HG03432 (cell line): ENCODE data around the gene VAMP1.
A peak's percentile ranks its signal among the peaks of the same experiment; 100 is the strongest.
"Not testable (repeated sequence)": the region's sequence is repeated elsewhere in the genome, so short reads cannot be mapped to it uniquely, and the experiment has no call there.

Experiments
- ATAC-seq: cut with Tn5 transposase; IDR thresholded peaks from one replicate; pipeline ENCODE4 v1.9.1; 2021; ENCODE audit warnings: mild to moderate bottlenecking, moderate library complexity; ENCODE audit not compliant: unreplicated experiment

The VAMP1 gene, protein sequence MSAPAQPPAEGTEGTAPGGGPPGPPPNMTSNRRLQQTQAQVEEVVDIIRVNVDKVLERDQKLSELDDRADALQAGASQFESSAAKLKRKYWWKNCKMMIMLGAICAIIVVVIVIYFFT

DNA sequence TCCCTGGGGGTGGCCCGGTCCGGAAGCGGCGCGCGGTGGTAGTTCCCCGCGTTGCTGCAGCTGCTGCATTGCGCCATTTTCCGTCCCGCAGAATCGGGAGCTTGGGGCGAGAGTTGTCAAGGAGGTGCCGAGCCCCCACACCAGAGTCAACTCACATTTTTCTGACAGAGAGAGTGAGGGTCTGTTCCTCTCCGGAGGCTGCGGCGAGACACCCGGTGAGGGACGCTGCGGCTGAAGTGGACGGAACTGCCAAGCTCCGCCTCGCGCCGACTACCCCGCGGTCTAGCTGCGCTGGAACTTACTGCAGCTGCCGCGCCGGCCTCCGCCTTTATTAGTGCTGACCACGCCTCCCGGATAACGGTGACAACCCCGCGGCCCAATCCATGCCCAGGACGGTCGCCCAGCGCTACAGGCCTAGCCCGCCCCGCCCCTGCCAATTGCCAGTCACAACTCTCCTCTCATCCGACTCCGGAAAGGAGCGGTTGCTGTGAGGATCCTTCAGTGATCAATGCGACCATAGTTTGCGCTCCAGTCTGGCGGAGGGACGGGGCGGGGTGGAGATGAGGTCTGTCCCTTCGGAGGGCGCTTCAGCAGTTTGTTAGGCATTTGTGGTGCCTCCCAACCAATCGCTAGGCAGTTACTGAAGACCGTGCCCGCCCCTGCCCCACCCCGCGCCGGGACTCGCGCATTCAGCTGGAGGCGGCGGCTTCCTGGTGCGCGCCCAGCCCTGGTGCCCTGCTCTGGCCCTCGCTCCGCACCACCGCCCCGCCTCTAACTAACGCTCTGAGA, at the start of gene VAMP1:
VAMP1 (minus strand) TSS at position 303 of the 789 bp plus-strand sequence; CDS start at position 157, 146 bp downstream.
- peak; percentile 89 for ATAC-seq

DNA sequence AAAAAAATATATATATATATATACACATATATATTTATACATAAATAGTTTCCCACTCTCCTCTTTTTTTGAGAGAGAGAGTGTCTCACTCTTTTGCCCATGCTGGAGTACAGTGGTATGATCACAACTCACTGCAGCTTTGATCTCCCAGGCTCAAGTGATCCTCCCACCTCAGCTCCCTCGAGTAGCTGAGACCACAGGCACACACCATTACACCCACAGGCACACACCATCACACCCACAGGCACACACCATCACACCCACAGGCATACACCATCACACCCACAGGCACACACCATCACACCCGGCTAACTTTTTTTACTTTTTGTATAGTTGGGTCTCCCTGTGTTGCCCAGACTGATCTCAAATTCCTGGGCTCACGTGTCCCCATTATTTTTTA, 49.7 kb upstream of the VAMP1 start:
- ATAC-seq: no peak

DNA sequence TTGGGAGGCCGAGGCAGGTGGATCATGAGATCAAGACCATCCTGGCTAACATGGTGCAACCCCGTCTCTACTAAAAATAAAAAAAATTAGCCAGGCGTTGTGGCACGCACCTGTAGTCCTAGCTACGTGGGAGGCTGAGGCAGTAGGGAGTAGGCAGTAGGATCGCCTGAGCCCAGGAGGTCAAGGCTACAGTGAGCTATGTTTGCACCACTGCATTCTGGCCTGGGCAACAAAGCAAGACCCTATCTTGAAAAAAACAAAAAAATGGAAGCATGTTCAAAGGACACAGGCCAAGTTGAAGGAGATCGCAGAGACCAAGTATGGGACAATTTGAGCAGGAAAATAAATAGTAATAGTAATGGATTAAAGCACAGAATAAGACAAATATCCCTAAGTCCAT, 37.6 kb upstream of the VAMP1 start:
- no peak for ATAC-seq

DNA sequence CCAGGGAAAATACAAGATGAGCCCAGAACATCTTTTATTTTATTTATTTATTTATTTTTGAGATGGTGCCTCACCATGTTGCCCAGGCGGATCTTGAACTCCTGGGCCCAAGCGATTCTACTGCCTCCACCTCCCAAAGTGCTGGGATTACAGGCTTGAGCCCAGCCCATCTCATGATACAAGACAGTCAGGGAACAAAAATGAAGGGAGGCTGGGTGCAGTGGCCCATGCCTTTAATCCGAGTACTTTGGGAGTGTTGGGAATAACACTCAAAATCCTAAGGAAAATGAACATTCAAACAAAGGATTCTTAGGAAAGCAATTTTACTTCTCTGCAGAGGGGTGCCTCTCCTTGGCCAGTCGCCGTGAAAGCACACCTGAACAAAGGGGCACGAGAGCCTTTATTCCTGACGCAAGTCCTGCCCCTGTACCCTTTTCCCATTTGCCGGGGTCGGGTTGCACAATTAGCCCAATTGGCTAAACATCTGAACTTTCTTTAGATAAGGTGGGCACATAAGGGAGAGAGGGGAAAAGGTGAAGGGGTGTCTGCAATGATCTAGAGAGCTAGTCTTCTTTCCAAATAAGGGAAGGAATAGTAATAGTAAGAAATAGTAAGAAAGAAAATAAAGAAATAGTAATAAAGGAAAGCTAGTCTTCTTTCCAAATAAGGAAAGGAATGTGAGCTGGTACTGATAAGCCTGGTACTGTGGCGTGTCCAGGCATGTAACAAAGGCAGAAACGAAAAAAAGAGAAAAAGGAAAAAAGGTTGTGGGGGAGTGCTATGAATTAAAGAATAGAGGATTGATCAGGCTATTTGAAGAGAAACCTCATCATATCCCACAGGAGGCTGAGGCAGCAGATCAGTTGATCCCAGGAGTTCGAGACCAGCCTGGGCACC, 36.9 kb upstream of the VAMP1 start:
- ATAC-seq: no peak

DNA sequence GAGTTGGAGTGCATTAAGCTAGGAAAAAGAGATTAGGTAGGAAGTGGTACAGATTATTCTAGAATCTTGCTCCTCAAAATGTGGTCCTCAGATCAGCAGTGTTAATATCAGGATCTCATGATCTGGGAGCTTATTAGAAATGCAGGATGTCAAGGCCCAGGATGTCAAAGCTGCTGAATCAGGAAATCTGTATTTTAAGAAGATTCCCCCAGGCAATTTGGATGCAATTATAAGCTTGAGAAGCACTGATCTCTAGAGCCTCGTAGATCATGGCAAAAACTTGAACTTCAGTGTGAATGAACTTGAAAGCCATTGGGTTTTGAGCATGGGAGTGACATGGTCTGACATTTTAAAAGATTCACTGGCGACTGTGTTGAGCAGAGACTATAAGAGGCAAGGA, 30.0 kb upstream of the VAMP1 start:
- no peak for ATAC-seq

DNA sequence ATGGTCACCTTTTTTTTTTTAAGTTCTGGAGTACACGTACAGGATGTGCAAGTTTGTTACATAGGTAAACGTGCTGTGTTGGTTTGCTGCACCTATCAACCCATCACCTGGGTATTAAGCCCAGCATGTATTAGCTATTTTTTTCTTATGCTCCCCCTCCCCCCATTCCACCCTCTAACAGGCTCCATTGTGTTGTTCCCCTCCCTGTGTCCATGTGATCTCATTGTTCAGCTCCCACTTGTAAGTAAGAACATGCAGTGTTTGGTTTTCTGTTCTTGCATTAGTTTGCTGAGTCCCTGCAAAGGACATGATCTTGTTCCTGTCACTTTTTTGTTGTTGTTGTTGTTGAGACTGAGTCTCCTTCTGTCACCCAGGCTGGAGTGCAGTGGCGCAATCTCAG, 26.8 kb upstream of the VAMP1 start:
- ATAC-seq: not testable (repeated sequence)

DNA sequence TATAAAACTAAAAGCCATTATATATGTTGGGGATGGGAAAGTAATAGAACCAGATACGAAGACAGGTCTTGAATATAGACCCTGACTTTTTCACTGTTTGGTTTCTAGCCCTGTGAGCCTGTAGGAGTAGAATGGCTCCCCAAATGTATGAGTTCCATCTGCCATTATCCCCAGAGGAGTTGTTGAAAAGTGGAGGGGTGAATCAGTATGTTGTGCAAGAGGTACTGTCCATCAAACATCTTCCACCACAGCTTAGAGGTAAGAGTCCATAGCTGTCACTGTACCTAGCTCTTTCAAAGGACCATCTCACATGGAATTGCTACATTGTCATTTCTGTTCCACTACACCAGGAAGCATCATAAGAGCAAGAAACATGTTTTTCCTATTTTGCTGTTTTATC, 24.5 kb upstream of the VAMP1 start:
- no peak for ATAC-seq

DNA sequence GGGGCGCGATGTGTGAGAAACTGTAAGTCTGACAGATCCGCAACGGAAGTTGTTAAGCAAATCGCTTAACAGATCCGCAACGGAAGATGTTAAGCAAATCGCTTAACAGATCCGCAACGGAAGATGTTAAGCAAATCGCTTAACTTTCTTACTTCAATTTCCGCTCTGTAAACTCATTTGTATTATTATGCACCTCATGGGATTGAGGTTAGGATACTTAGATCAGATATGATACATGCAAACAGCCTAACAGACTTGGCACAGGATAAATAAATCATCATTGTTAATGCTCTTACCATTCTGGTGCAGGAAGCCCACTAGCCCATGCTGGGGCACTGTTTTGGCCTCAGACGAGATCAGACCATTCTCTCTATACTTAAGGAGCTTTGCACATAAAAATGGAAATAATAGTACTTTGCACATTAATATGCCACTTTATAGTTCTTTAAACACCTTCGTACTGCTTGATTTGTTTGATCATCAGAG, 23.8 kb upstream of the VAMP1 start:
- no peak for ATAC-seq

DNA sequence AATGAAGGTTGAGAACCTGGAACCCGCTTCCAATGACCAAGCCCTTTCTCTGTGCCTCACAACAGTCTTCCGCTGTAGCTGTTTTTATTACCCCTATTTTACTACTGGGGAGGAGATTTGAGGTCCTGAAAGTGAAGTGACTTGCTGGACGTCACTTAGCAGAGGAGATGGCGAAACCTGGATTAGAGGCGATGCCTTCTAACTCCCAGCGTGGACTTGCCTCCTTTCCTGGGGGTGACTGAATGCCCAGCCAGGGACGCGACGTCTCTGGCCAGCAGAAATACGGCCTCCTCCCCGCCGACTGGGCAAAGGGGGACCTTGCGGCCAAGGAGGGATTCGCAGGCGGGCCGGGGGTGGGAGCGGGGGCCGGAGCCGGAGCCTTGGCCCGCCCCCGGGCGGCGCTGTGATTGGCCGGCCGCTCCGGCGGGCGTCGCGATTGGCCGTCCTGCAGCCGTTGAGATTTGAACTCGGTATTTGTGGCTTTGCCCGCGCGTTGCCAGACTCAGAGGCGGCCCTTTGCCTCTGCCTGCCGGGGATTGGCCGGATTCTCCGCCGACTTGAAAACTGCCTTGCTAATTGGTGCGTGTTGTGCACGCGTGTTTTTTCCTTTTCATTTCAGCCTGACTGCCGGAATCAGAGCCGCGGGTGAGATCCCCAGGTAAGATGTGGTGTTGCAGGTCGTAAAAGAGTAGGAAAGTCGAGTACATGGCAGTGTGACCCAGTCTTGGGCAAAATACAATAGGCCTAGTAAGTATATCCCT, 23.2 kb upstream of the VAMP1 start, which contains the start of gene NCAPD2:
NCAPD2 (plus strand) TSS at position 606 of the 761 bp plus-strand sequence. CDS start 997 bp downstream, outside the sequence.
- peak; percentile 86 for ATAC-seq

DNA sequence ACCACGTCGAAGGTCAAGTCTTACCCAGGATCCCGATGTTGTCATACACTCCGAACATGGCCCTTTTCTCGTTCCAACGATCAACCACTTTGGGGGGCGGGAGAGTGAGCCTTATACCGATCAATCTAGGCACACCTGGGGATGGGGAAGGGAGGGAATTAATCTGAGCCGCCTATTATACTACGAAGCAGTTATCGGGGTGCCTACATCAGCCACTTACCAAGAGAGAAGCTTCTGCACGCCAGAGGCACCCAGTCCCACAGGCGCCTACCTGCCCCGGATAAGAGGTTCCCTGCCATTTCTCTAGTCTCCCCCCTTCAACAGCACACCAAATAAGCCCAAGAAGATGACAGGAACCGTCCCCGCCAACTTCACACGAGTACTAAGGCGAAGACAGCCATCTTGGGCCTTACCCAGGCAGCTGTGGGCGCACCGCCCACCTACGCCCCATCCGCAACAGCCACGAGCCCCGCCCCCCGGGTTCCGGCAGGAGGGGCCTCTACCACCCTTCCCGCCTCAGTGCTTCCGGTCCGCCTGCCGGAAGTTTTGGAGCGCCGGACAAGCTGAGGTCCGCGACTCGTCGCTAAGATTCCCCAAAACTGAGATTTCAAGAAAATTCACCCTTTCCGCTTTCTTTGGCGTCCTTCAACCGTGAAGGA, 22.5 kb upstream of the VAMP1 start, which contains the start of gene MRPL51:
MRPL51 (minus strand) TSS at position 425 of the 659 bp plus-strand sequence; CDS start at position 299, 126 bp downstream.
- ATAC-seq: peak; percentile 81

DNA sequence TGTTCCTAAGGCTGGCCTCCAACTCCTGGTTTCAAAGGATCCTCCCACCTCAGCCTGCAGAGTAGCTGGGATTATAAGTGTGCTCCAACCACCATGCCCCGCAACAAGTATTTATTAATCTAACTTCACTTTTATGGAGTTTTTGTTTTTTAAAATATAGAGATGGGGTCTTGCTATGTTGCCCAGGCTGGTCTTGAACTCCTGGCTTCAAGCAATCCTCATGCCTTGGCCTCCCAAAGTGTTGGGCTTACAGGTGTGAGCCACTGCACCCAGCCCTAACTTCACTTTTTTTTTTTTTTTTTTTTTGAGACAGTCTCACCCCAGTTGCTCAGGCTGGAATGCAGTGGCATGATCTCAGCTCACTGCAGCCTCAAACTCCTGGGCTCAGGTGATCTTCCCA, 20.2 kb upstream of the VAMP1 start:
- ATAC-seq: not testable (repeated sequence)

DNA sequence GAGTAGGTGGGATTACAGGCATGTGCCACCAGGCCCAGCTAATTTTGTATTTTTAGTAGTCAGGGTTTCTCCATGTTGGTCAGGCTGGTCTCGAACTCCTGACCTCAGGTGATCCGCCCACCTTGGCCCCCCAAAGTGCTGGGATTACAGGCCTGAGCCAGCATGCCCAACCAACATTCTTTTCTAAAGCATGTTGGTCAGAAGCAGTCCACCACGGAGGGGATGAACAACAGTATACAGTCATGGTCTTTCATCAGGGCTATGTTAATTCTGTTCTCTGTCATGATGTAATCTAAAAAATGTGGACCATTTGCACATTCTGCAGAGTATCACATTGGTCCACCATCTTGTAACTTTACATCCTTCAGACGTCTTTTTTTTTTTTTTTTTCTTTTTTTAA, 19.0 kb upstream of the VAMP1 start:
- ATAC-seq: no peak

DNA sequence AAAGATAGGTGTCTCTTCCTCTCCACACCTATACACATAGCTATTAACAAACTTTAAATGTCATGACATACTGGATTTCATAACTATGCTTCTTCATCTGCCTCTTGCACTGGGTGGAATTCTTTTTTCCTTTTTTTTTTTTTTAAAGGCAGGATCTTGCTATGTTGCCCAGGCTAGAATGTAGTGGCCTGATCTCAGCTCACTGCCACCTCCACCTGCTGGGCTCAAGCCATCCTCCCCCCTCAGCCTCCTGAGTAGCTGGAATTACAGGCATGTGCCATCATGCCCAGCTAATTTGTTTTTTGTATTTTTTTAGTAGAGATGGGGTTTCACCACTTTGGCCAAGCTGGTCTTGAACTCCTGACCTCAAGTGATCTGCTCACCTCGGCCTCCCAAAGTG, 17.8 kb upstream of the VAMP1 start:
- ATAC-seq: no peak

DNA sequence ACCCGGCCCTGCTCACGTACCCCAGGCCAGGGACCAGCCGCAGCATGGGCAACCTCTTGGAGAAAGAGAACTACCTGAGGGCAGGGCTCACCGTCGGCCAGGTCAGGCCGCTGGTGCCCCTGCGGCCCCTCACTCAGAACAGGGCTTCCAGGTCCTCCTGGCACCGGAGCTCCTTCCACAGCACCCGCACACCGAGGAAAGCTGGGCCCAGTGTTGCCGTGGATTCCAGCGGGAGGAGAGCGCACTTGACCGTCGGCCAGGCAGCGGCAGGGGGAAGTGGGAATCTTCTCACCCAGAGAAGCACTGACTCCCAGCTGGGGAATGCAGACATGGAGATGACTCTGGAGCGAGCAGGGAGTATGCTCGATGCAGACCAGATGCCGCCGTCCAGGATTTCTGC, 7.9 kb upstream of the VAMP1 start:
- ATAC-seq: no peak

DNA sequence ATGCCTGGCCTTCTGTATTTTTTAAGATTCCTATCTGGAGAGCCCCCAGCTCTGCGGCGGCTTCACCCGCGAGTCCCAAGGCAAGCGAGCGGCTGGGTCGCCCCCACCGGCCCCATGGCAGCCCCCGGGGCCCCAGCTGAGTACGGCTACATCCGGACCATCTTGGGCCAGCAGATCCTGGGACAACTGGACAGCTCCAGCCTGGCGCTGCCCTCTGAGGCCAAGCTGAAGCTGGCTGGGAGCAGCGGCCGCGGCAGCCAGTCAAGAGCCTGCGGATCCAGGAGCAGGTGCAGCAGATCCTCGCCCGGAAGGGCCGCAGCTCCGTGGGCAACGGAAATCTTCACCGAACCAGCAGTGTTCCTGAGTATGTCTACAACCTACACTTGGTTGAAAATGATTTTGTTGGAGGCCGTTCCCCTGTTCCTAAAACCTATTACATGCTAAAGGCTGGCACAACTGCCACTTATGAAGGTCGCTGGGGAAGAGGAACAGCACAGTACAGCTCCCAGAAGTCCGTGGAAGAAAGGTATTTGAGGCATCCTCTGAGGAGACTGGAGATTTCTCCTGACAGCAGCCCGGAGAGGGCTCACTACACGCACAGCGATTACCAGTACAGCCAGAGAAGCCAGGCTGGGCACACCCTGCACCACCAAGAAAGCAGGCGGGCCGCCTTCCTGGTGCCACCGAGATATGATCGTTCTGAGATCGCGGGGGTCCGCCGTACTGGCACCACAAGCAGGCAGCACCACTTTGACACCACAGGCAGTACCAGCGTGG, 7.3 kb upstream of the VAMP1 start:
- not testable (repeated sequence) for ATAC-seq

DNA sequence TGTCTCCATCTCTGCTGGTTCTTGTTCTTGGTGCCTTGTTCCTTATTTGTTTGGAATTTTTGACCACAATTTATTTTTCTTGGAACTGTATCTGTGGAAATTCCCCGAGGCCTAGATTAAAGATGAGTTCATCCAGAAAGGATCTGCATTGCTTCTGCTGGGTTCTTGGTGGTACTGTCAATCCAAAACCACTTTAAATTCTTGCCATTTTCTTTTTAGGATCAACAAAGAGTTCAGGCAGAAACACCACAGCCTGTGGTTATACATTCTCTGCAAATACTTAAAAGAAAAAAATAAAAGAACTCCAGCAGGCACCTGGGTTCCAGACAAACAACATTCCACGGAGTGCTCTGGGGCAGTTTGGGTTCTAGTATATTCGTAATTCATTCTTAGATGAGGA, 6.0 kb upstream of the VAMP1 start:
- no peak for ATAC-seq

DNA sequence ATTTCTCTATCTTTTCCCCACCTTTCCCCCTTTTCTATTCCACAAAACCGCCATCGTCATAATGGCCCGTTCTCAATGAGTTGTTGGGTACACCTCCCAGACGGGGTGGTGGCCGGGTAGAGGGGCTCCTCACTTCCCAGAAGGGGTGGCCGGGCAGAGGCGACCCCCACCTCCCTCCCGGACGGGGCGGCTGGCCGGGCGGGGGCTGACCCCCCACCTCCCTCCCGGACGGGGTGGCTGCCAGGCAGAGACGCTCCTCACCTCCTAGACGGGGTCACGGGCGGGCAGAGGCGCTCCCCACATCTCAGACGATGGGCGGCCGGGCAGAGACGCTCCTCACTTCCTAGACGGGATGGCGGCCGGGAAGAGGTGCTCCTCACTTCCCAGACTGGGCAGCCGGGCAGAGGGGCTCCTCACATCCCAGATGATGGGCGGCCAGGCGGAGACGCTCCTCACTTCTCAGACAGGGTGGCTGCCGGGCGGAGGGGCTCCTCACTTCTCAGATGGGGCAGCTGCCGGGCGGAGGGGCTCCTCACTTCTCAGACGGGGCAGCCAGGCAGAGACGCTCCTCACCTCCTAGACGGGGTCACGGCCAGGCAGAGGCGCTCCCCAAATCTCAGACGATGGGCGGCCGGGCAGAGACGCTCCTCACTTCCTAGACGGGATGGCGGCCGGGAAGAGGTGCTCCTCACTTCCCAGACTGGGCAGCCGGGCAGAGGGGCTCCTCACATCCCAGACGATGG, 4.9 kb upstream of the VAMP1 start:
- ATAC-seq: not testable (repeated sequence)

DNA sequence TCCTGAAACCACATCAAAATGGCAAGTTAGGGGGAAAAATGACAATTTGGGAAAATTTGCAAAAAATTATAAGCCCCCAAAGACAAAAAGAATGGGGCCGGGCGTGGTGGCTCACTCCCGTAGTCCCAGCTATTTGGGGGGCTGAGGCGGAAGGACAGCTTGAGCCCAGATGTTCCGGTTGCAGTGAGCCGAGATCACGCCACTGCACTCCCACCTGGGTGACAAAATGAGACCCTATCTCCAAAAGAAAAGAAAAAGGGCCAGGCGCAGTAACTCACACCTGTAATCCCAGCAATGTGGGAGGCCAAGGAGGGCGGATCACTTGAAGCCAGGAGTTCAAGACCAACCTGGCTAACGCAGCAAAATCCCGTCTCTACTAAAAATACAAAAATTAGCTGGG, 2.0 kb upstream of the VAMP1 start:
- no peak for ATAC-seq

DNA sequence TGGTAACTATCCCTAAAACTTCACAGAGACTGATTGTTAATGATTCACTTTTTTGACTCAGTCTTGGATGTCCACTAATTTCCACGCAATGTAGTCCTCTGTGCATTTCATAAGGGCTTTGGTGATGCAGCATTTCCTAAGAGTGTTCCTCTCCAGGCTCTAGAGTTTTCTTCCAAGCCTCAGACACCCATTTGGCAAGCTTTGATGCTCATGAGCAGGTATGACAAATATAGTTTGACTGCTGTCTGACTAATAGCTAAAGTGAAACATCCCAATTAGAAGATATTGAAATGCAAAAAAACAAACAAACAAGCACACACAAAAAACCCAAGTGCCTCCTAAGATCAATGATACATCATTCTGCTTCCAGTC, 1.5 kb upstream of the VAMP1 start:
- no peak for ATAC-seq
